GM19467 (cell line): ENCODE measurements around the gene SPRYD3.
"Not testable (repeated sequence)": the region's sequence is repeated elsewhere in the genome, so short reads cannot be mapped to it uniquely, and the experiment has no call there.

ENCODE experiments used
- ATAC-seq: cut with Tn5 transposase; IDR thresholded peaks from one replicate; pipeline ENCODE4 v1.9.1; 2021; ENCODE audit warnings: mild to moderate bottlenecking, moderate library complexity; ENCODE audit not compliant: unreplicated experiment

The SPRYD3 gene

GRCh38 chr12:53079226-53080117 is at the start of gene SPRYD3:
Gene SPRYD3, minus strand, starts transcription at chr12:53079390. Its CDS starts 57 bp downstream, at chr12:53079333.
- ATAC-seq: peak; percentile 98

- no peak for ATAC-seq
Measured at GRCh38 chr12:53127169-53127568, 48.0 kb upstream of the SPRYD3 start.

GRCh38 chr12:53124352-53124723 is 45.1 kb upstream of the SPRYD3 start:
- no peak for ATAC-seq

GRCh38 chr12:53123578-53124351 is 44.6 kb upstream of the SPRYD3 start:
- ATAC-seq: no peak

- ATAC-seq: no peak
Measured at GRCh38 chr12:53122961-53123468, 43.8 kb upstream of the SPRYD3 start.

GRCh38 chr12:53120685-53121525 is 41.7 kb upstream of the SPRYD3 start:
- ATAC-seq: no peak

- ATAC-seq: no peak
Measured at GRCh38 chr12:53118751-53119300, 39.6 kb upstream of the SPRYD3 start.

GRCh38 chr12:53115891-53116648 is 36.9 kb upstream of the SPRYD3 start:
- ATAC-seq: no peak

- no peak for ATAC-seq
Measured at GRCh38 chr12:53115112-53115890, 36.1 kb upstream of the SPRYD3 start.

- ATAC-seq: no peak
Measured at GRCh38 chr12:53113951-53114350, 34.8 kb upstream of the SPRYD3 start.

GRCh38 chr12:53113136-53113705 is 34.0 kb upstream of the SPRYD3 start:
- ATAC-seq: no peak

GRCh38 chr12:53112431-53112830 is 33.2 kb upstream of the SPRYD3 start:
- not testable (repeated sequence) for ATAC-seq

GRCh38 chr12:53107122-53107521 is 27.9 kb upstream of the SPRYD3 start:
- ATAC-seq: no peak

GRCh38 chr12:53105712-53106439 is 26.7 kb upstream of the SPRYD3 start:
- ATAC-seq: no peak

- ATAC-seq: no peak
Measured at GRCh38 chr12:53105256-53105655, 26.1 kb upstream of the SPRYD3 start.

- ATAC-seq: no peak
Measured at GRCh38 chr12:53103860-53104305, 24.7 kb upstream of the SPRYD3 start.

GRCh38 chr12:53102883-53103807 is 24.0 kb upstream of the SPRYD3 start, which contains the start of gene SOAT2:
Gene SOAT2, plus strand, starts transcription at chr12:53103486. Its CDS starts 92 bp downstream, at chr12:53103578.
- peak; percentile 48 for ATAC-seq
